ENCODE results near the gene SERPINE3. TPM values are rescaled to one million over a fixed set of nuclear protein-coding genes. Genes with fewer than 3 reads are reported as not detected.

The SERPINE3 gene
- total and polyA plus RNA-seq, 2 of the 4 experiments (the other 2 are of a cell fraction): not detected

DNA sequence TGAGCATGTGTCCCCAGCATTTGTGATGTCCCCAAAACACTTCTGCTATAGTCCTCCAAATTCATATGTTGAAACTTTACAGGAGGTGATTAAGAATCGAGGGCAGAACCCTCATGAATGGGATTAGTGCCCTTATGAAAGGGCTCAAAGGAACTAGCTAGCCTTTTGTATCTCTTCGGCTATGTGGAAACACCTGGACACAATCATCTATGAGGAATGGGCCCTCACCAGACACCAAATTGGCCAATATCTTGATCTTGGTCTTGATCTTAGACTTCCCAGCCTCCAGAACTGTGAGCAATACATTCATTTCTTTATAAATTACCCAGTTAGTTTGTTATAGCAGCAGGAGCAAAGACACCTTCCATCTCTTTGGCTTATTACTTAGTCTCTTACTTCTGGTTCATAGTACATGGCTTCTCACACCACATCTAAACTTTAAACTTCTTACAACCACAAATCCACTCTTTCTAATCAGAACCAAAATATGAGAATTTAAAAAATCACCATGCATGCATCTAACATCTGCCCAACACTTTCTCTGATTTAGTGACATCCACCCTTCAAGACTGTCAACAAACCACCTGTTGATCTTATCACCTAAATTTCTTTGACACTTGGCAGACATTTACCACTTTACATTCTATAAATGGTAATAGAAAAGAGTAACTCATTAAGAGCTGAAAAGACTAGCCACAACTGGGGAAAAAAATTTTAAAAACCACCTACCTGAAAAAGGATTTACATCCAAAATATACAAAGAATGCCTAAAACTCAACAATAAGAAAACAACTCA is 6.7 kb upstream of the SERPINE3 start:
- no peak overlapping the region for H3K4me2 ChIP-seq (ENCODE audit: low read depth, low read length)
- no peak overlapping the region for H3K9ac ChIP-seq (ENCODE audit: low read depth, low read length)
- no TSS peak for BruUV-seq (replicated peaks)
- intact Hi-C loops (cut with micrococcal nuclease): no loop called here
- H3K27ac ChIP-seq (ENCODE audit: insufficient read depth, low read length): no peak overlapping the region
- no peak overlapping the region for H3K14ac ChIP-seq (replicated peaks; ENCODE audit: low read depth, low read length)
- no peaks in the 10 kb centered on the region; the same call in 1 of the 2 replicates for H4K20me1 ChIP-seq (ENCODE audit: insufficient read depth, low read length)
- H2AK9ac ChIP-seq (replicated peaks; ENCODE audit: low read depth, low read length, poor library complexity): no peak overlapping the region
- H2AK5ac ChIP-seq (ENCODE audit: low read depth, low read length): no peak overlapping the region
- no peak overlapping the region for H4K91ac ChIP-seq (ENCODE audit: insufficient read depth, low read depth, low read length)
- in situ Hi-C loops (cut with MboI; ENCODE audit: low sequenced_read_pairs): no loop called here
- no peaks in the 10 kb centered on the region for H3K9me1 ChIP-seq (ENCODE audit: insufficient read depth, low read length)
- dilution Hi-C loops (cut with HindIII; ENCODE audit: low sequenced_read_pairs, unreplicated experiment): no loop called here
- no peaks in the 10 kb centered on the region for H3K4me1 ChIP-seq (ENCODE audit: control insufficient read depth, insufficient read depth, low read length)
- TF ChIP-seq RFX5 (IDR thresholded peaks at IDR 0.05; ENCODE audit: low read depth, low read length) (no peak), RCOR1 (IDR thresholded peaks at IDR 0.05; ENCODE audit: insufficient replicate concordance, low read length) (no peak), RAD21 (IDR thresholded peaks at IDR 0.05; ENCODE audit: low read length) (no peak), BHLHE40 (IDR thresholded peaks at IDR 0.05; ENCODE audit: low read depth, low read length) (no peak), POLR2A (IDR thresholded peaks at IDR 0.05; ENCODE audit: low read depth, low read length) (no peak), CHD1 (IDR thresholded peaks at IDR 0.05; ENCODE audit: low read depth, low read length) (no peak), FOS (IDR thresholded peaks at IDR 0.05; ENCODE audit: low read depth, low read length) (no peak), CEBPB (IDR thresholded peaks at IDR 0.05; ENCODE audit: low read depth, low read length) (no peak), SMC3 (IDR thresholded peaks at IDR 0.05; ENCODE audit: low read depth, low read length) (no peak), NFE2L2 (IDR thresholded peaks at IDR 0.05; ENCODE audit: low read depth, low read length) (no peak), MAZ (IDR thresholded peaks at IDR 0.05; ENCODE audit: borderline replicate concordance, low read depth, low read length) (no peak), CTCF (conservative IDR thresholded peaks at IDR 0.05; ENCODE audit: low read depth, low read length) (no peak), MXI1 (IDR thresholded peaks at IDR 0.05; ENCODE audit: borderline replicate concordance, low read depth, low read length) (no peak), MAFK (IDR thresholded peaks at IDR 0.05; ENCODE audit: low read depth, low read length) (no peak), ELK1 (IDR thresholded peaks at IDR 0.05; ENCODE audit: borderline replicate concordance, low read depth, low read length) (no peak)
- TF ChIP-seq, protein P1, sequence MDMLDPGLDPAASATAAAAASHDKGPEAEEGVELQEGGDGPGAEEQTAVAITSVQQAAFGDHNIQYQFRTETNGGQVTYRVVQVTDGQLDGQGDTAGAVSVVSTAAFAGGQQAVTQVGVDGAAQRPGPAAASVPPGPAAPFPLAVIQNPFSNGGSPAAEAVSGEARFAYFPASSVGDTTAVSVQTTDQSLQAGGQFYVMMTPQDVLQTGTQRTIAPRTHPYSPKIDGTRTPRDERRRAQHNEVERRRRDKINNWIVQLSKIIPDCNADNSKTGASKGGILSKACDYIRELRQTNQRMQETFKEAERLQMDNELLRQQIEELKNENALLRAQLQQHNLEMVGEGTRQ (IDR thresholded peaks at IDR 0.05; ENCODE audit: low read depth, low read length): no peak
- no peak overlapping the region for H3K23ac ChIP-seq (ENCODE audit: low read depth, low read length)
- no peak overlapping the region for H2BK5ac ChIP-seq (ENCODE audit: low read depth, low read length, poor library complexity, severe bottlenecking)
- peaks cover 1% of the 10 kb centered on the region; the same call in 1 of the 2 replicates for H3K27me3 ChIP-seq (ENCODE audit: control insufficient read depth, insufficient read depth, low read length)
- H3K4me3 ChIP-seq (ENCODE audit: insufficient read depth, low read depth, low read length): no peak overlapping the region
- CTCF ChIA-PET: no interaction called here
- no peak overlapping the region for H2AFZ ChIP-seq (replicated peaks; ENCODE audit: low read length, poor library complexity)
- ATAC-seq (ENCODE audit: low read depth) (no peak), DNase-seq (no peak)
- H3K56ac ChIP-seq (ENCODE audit: extremely low read depth, insufficient read depth, low read length): no peak overlapping the region
- H3K79me1 ChIP-seq (ENCODE audit: low read depth in 1 of 2, low read length in 2 of 2): no peaks in the 10 kb centered on the region
- WGBS, 2 experiments (ENCODE audit: extremely low coverage in 2 of 2, insufficient read length in 1 of 2): no CpG with 5 or more reads among the region's 2 CpGs
- no peak overlapping the region for H2BK20ac ChIP-seq (ENCODE audit: low read depth, low read length)
- H3K18ac ChIP-seq (ENCODE audit: low read depth, low read length): no peak overlapping the region
- H4K5ac ChIP-seq (ENCODE audit: low read depth, low read length): no peak overlapping the region
- no peak overlapping the region for H2BK15ac ChIP-seq (ENCODE audit: low read depth, low read length)
- no peak overlapping the region for H2BK120ac ChIP-seq (ENCODE audit: low read depth, low read length)
- H4K8ac ChIP-seq (ENCODE audit: low read depth in 2 of 2, low read length in 2 of 2): no peak overlapping the region
- no peaks in the 10 kb centered on the region for H3K36me3 ChIP-seq (ENCODE audit: control insufficient read depth, insufficient read depth, low read length)
- H3K9me3 ChIP-seq (ENCODE audit: control insufficient read depth, insufficient read depth, low read length): no peaks in the 10 kb centered on the region
- POLR2A ChIA-PET (ENCODE audit: unreplicated experiment): no interaction called here
- H3K4ac ChIP-seq (ENCODE audit: low read depth, low read length): no peak overlapping the region
